Measurements from ENCODE around the gene UHRF1.

The UHRF1 gene

GRCh38 chr19:4909897-4910593 is 744 bp downstream of the UHRF1 start:
- H3K4me1 Mint-ChIP-seq (ENCODE audit: low read depth): peaks cover 37% of the 10 kb centered on the region
- peak overlapping the region; percentile 88 for H3K4me3 Mint-ChIP-seq
- no peaks in the 10 kb centered on the region for H3K9me3 Mint-ChIP-seq
- H3K27me3 Mint-ChIP-seq (ENCODE audit: low read depth): no peaks in the 10 kb centered on the region
- peaks cover 35% of the 10 kb centered on the region for H3K36me3 Mint-ChIP-seq (ENCODE audit: low read depth)
- peak overlapping the region; percentile 82 for H3K27ac Mint-ChIP-seq
- DNase-seq (ENCODE audit: low spot score): peak; percentile 93

- Mint-ChIP-seq H3K4me1 (ENCODE audit: low read depth) (peaks cover 43% of the 10 kb centered on the region), H3K27ac (peak overlapping the region; percentile 82), H3K9me3 (no peaks in the 10 kb centered on the region), H3K36me3 (ENCODE audit: low read depth) (peaks cover 42% of the 10 kb centered on the region), H3K27me3 (ENCODE audit: low read depth) (no peaks in the 10 kb centered on the region), H3K4me3 (peak overlapping the region; percentile 88)
- no peak for DNase-seq (ENCODE audit: low spot score)
These were observed 1.4 kb downstream of the UHRF1 start for GRCh38 chr19:4910594-4911281.

GRCh38 chr19:4911314-4911713 is 2.0 kb downstream of the UHRF1 start:
- Mint-ChIP-seq H3K36me3 (ENCODE audit: low read depth) (peaks cover 46% of the 10 kb centered on the region), H3K9me3 (no peaks in the 10 kb centered on the region), H3K4me3 (peak overlapping the region; percentile 88), H3K27me3 (ENCODE audit: low read depth) (no peaks in the 10 kb centered on the region), H3K4me1 (ENCODE audit: low read depth) (peaks cover 48% of the 10 kb centered on the region), H3K27ac (peak overlapping the region; percentile 82)
- DNase-seq (ENCODE audit: low spot score): no peak

GRCh38 chr19:4911786-4912672 is 2.7 kb downstream of the UHRF1 start:
- no peaks in the 10 kb centered on the region for H3K9me3 Mint-ChIP-seq
- peak; percentile 72 for DNase-seq (ENCODE audit: low spot score)
- H3K36me3 Mint-ChIP-seq (ENCODE audit: low read depth): peaks cover 48% of the 10 kb centered on the region
- peaks cover 51% of the 10 kb centered on the region for H3K4me1 Mint-ChIP-seq (ENCODE audit: low read depth)
- H3K27me3 Mint-ChIP-seq (ENCODE audit: low read depth): no peaks in the 10 kb centered on the region
- peak overlapping the region; percentile 88 for H3K4me3 Mint-ChIP-seq
- H3K27ac Mint-ChIP-seq: peak overlapping the region; percentile 82

GRCh38 chr19:4913996-4914735 is 4.9 kb downstream of the UHRF1 start:
- peaks cover 54% of the 10 kb centered on the region for H3K36me3 Mint-ChIP-seq (ENCODE audit: low read depth)
- peaks cover 50% of the 10 kb centered on the region for H3K4me1 Mint-ChIP-seq (ENCODE audit: low read depth)
- H3K9me3 Mint-ChIP-seq: no peaks in the 10 kb centered on the region
- DNase-seq (ENCODE audit: low spot score): peak; percentile 29
- H3K4me3 Mint-ChIP-seq: peak overlapping the region; percentile 93
- peak overlapping the region; percentile 95 for H3K27ac Mint-ChIP-seq
- no peaks in the 10 kb centered on the region for H3K27me3 Mint-ChIP-seq (ENCODE audit: low read depth)

GRCh38 chr19:4914736-4915501 is 5.6 kb downstream of the UHRF1 start:
- Mint-ChIP-seq H3K27me3 (ENCODE audit: low read depth) (no peaks in the 10 kb centered on the region), H3K4me3 (peak overlapping the region; percentile 93), H3K27ac (peak overlapping the region; percentile 95), H3K4me1 (ENCODE audit: low read depth) (peaks cover 50% of the 10 kb centered on the region), H3K36me3 (ENCODE audit: low read depth) (peaks cover 56% of the 10 kb centered on the region), H3K9me3 (no peaks in the 10 kb centered on the region)
- DNase-seq (ENCODE audit: low spot score): peak; percentile 73

- H3K4me3 Mint-ChIP-seq: peak overlapping the region; percentile 93
- peak; percentile 18 for DNase-seq (ENCODE audit: low spot score)
- no peaks in the 10 kb centered on the region for H3K9me3 Mint-ChIP-seq
- H3K36me3 Mint-ChIP-seq (ENCODE audit: low read depth): peaks cover 57% of the 10 kb centered on the region
- no peaks in the 10 kb centered on the region for H3K27me3 Mint-ChIP-seq (ENCODE audit: low read depth)
- H3K4me1 Mint-ChIP-seq (ENCODE audit: low read depth): peaks cover 46% of the 10 kb centered on the region
- H3K27ac Mint-ChIP-seq: peak overlapping the region; percentile 95
These were observed 7.2 kb downstream of the UHRF1 start for GRCh38 chr19:4916292-4917082.

- Mint-ChIP-seq H3K9me3 (no peaks in the 10 kb centered on the region), H3K27me3 (ENCODE audit: low read depth) (no peaks in the 10 kb centered on the region), H3K4me1 (ENCODE audit: low read depth) (peaks cover 7% of the 10 kb centered on the region), H3K4me3 (no peak overlapping the region), H3K36me3 (ENCODE audit: low read depth) (peaks cover 25% of the 10 kb centered on the region), H3K27ac (peak overlapping the region; percentile 31)
- no peak for DNase-seq (ENCODE audit: low spot score)
These were observed 13.4 kb downstream of the UHRF1 start for GRCh38 chr19:4922530-4923275.

- no peak for DNase-seq (ENCODE audit: low spot score)
- H3K9me3 Mint-ChIP-seq: no peaks in the 10 kb centered on the region
- H3K27ac Mint-ChIP-seq: no peak overlapping the region
- H3K36me3 Mint-ChIP-seq (ENCODE audit: low read depth): peaks cover 22% of the 10 kb centered on the region
- H3K4me3 Mint-ChIP-seq: no peak overlapping the region
- peaks cover 5% of the 10 kb centered on the region for H3K4me1 Mint-ChIP-seq (ENCODE audit: low read depth)
- no peaks in the 10 kb centered on the region for H3K27me3 Mint-ChIP-seq (ENCODE audit: low read depth)
These were observed 14.0 kb downstream of the UHRF1 start for GRCh38 chr19:4923276-4923747.

GRCh38 chr19:4929186-4929585 is 19.9 kb downstream of the UHRF1 start:
- Mint-ChIP-seq H3K4me1 (ENCODE audit: low read depth) (peaks cover 3% of the 10 kb centered on the region), H3K4me3 (no peak overlapping the region), H3K36me3 (ENCODE audit: low read depth) (peaks cover 20% of the 10 kb centered on the region), H3K27ac (no peak overlapping the region), H3K27me3 (ENCODE audit: low read depth) (no peaks in the 10 kb centered on the region), H3K9me3 (no peaks in the 10 kb centered on the region)
- no peak for DNase-seq (ENCODE audit: low spot score)

GRCh38 chr19:4930664-4931063 is 21.4 kb downstream of the UHRF1 start:
- DNase-seq (ENCODE audit: low spot score): no peak
- H3K27ac Mint-ChIP-seq: no peak overlapping the region
- no peaks in the 10 kb centered on the region for H3K9me3 Mint-ChIP-seq
- H3K27me3 Mint-ChIP-seq (ENCODE audit: low read depth): no peaks in the 10 kb centered on the region
- H3K4me1 Mint-ChIP-seq (ENCODE audit: low read depth): no peaks in the 10 kb centered on the region
- peaks cover 28% of the 10 kb centered on the region for H3K36me3 Mint-ChIP-seq (ENCODE audit: low read depth)
- H3K4me3 Mint-ChIP-seq: no peak overlapping the region

- Mint-ChIP-seq H3K4me3 (no peak overlapping the region), H3K36me3 (ENCODE audit: low read depth) (peaks cover 43% of the 10 kb centered on the region), H3K9me3 (no peaks in the 10 kb centered on the region), H3K27ac (no peak overlapping the region), H3K27me3 (ENCODE audit: low read depth) (no peaks in the 10 kb centered on the region), H3K4me1 (ENCODE audit: low read depth) (no peaks in the 10 kb centered on the region)
- no peak for DNase-seq (ENCODE audit: low spot score)
These were observed 23.4 kb downstream of the UHRF1 start for GRCh38 chr19:4932711-4933110.
